A549 (cell line): ENCODE measurements around the gene PEX14.

Experiments
- CTCF ChIP-seq: fragments of >200 bp; sonication (Bioruptor Twin); formaldehyde crosslinking; IDR thresholded peaks from 3 replicates; pipeline ENCODE4 v1.5.1; 2016
- E2F6 ChIP-seq: IDR thresholded peaks from 2 replicates; pipeline ENCODE4 v1.6.1; 2012; ENCODE audit warnings: low read depth, borderline replicate concordance

- TF ChIP-seq CTCF (no peak), E2F6 (no peak)
Observed at GRCh38 chr1:10632691-10633090, 157.9 kb downstream of the PEX14 start.
